ENCODE results near the gene DPEP1.
A peak's percentile ranks its signal among the peaks of the same experiment; 100 is the strongest.

DPEP1 gene

DNA sequence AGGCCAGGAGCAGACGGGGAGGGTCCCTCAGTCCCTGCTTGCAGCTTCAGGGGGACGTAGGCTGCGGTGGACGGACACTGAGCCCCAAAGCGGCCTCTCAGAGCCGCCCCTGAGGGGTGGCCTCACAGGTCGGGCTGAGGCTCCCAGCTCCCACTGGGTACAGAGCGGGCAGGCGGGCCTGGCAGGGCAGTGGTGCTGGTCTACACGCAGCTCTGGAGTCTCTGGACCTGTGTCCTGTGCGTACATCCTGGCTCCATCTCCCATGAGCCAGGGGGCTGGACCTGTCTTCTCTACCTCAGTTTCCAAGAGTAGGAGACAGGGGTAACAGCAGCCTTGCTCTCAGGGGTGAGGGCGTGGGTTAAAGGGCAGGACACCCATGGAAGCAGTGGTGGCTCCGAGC is 1.7 kb downstream of the DPEP1 start:
- Mint-ChIP-seq H3K4me1 (ENCODE audit: low read depth) (peaks cover 8% of the 10 kb centered on the region), H3K27ac (no peak overlapping the region), H3K9me3 (peaks cover 9% of the 10 kb centered on the region)

DNA sequence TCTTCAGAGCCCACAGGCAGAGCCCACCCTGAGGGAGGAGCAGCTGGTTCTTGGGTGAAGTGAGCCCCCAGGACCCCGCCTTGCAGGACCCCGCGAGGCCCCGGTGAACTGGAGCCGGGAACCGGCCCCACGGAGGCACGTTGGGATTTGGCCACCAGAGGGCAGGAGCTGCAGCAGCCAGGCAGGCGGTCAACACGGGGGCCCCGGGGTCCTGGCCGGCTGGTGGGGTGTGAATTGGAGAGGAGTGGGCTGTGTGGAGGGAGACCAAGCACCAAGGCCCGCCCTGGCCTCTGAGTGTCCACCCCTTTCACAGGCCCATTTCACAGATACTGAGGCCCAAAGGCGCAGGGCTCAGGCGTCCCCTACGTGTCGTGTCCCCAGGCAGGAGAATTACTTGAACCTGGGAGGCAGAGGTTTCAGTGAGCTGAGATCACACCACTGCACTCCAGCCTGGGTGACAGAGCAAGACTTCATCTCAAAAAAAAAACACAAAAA is 2.2 kb downstream of the DPEP1 start:
- H3K36me3 Mint-ChIP-seq (ENCODE audit: low read depth), result peaks cover 3% of the 10 kb centered on the region
- peaks cover 9% of the 10 kb centered on the region for H3K9me3 Mint-ChIP-seq
- no peak overlapping the region for H3K27ac Mint-ChIP-seq
- peaks cover 2% of the 10 kb centered on the region for H3K27me3 Mint-ChIP-seq (ENCODE audit: low read depth)
- DNase-seq (ENCODE audit: low spot score), result no peak
- peaks cover 8% of the 10 kb centered on the region for H3K4me1 Mint-ChIP-seq (ENCODE audit: low read depth)
- H3K4me3 Mint-ChIP-seq, result no peak overlapping the region

More for the DNA sequence above, 1.7 kb downstream of the DPEP1 start:
- Mint-ChIP-seq H3K36me3 (ENCODE audit: low read depth) (peaks cover 3% of the 10 kb centered on the region), H3K27me3 (ENCODE audit: low read depth) (peaks cover 2% of the 10 kb centered on the region), H3K4me3 (no peak overlapping the region)
- no peak for DNase-seq (ENCODE audit: low spot score)

GRCh38 chr16:89616623-89617022 is 3.2 kb downstream of the DPEP1 start:
- Mint-ChIP-seq H3K4me1 (ENCODE audit: low read depth) (peaks cover 8% of the 10 kb centered on the region), H3K27me3 (ENCODE audit: low read depth) (peaks cover 2% of the 10 kb centered on the region), H3K36me3 (ENCODE audit: low read depth) (peaks cover 3% of the 10 kb centered on the region), H3K4me3 (no peak overlapping the region), H3K9me3 (peaks cover 9% of the 10 kb centered on the region), H3K27ac (peak overlapping the region; percentile 84)
- DNase-seq (ENCODE audit: low spot score), result no peak

DNA sequence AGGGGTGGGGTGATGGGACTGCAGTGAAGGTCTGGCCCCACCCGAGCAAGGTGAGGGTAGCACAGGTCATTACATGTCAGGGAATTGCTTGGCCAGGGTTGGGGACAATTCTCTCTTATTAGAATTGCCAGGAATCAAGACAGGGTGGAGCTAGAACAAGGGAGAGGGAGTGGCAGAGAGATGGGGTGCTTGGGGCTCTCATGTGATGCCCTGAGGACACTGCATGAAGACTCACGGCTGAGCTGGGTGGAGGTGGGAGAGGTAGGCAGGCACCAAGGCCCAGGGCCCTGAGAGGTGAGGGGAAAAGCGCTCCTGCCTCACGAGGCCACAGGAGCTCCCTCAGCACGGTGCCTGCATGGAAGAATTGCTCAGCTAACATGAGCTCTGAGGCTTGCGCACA is 3.6 kb downstream of the DPEP1 start:
- Mint-ChIP-seq H3K4me1 (ENCODE audit: low read depth) (peaks cover 8% of the 10 kb centered on the region), H3K4me3 (no peak overlapping the region), H3K9me3 (peaks cover 9% of the 10 kb centered on the region), H3K27ac (peak overlapping the region; percentile 84), H3K27me3 (ENCODE audit: low read depth) (peaks cover 2% of the 10 kb centered on the region), H3K36me3 (ENCODE audit: low read depth) (peaks cover 3% of the 10 kb centered on the region)
- no peak for DNase-seq (ENCODE audit: low spot score)

DNA sequence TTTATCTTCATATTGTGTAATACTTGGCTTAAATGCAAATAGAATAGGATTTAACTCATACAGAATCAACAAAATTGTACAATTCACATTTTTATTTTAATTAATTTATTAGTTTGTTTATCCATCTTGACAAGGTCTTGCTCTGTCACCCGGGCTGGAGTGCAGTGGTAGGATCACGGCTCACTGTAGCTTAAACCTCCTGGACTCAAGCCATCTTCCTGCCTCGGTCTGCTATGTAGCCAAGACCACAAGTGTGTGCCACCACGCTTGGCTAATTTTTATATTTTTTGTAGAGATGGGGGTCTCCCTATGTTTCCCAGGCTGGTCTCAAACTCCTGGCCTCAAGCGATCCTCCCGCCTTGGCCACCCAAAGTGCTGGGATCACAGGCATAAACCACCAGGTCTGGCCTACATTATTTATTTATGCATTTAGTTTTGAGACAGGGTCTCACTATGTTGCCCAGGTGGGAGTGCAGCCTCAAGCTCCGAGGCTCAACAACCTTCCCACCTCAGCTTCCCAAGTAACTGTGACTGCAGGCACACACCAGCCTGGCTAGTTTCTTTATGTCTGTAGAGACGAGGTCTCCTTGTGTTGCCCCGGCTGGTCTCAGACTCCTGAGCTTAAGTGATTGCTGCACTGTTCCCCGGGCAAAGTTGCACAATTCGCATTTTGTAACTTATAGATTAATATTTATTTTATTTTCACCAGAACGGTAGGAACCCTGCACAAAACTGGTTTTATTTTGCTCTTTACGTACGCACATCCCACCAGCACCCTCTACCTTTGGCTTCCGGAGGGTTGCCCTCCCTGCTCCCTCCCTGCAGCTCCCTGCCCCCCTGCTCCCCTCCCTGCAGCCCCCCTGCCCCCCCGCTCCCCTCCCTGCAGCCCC is 4.9 kb downstream of the DPEP1 start:
- peaks cover 9% of the 10 kb centered on the region for H3K9me3 Mint-ChIP-seq
- peaks cover 3% of the 10 kb centered on the region for H3K36me3 Mint-ChIP-seq (ENCODE audit: low read depth)
- H3K4me3 Mint-ChIP-seq, result no peak overlapping the region
- no peak overlapping the region for H3K27ac Mint-ChIP-seq
- H3K27me3 Mint-ChIP-seq (ENCODE audit: low read depth), result peaks cover 6% of the 10 kb centered on the region
- DNase-seq (ENCODE audit: low spot score), result no peak
- peaks cover 8% of the 10 kb centered on the region for H3K4me1 Mint-ChIP-seq (ENCODE audit: low read depth)

DNA sequence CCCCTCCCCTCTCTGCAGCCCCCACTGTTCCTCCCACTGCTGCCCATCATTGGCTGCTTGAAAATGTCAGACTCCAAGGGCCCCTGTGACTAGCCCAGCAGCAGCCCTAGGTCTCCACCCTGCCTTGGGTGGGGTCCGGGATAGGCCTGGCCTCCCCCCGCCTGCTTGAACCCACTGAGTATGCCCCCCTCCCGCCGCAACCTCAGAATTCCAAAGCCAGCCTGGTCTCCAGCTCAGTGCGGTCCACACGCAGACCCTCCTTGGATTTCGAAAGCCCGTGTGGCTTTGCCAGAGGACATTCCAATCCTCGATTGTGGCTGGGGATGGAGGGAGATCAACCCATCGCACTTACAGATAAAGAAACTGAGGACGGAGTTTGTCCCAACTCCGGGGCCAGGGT is 6.4 kb downstream of the DPEP1 start:
- Mint-ChIP-seq H3K36me3 (ENCODE audit: low read depth) (peaks cover 3% of the 10 kb centered on the region), H3K9me3 (peaks cover 9% of the 10 kb centered on the region), H3K27ac (no peak overlapping the region), H3K4me1 (ENCODE audit: low read depth) (peaks cover 8% of the 10 kb centered on the region), H3K4me3 (no peak overlapping the region), H3K27me3 (ENCODE audit: low read depth) (peaks cover 16% of the 10 kb centered on the region)
- DNase-seq (ENCODE audit: low spot score), result no peak

- DNase-seq (ENCODE audit: low spot score), result no peak
- H3K27me3 Mint-ChIP-seq (ENCODE audit: low read depth), result peaks cover 19% of the 10 kb centered on the region
- peaks cover 9% of the 10 kb centered on the region for H3K9me3 Mint-ChIP-seq
- no peak overlapping the region for H3K27ac Mint-ChIP-seq
- peaks cover 8% of the 10 kb centered on the region for H3K4me1 Mint-ChIP-seq (ENCODE audit: low read depth)
- H3K36me3 Mint-ChIP-seq (ENCODE audit: low read depth), result peaks cover 3% of the 10 kb centered on the region
- no peak overlapping the region for H3K4me3 Mint-ChIP-seq
Observed at GRCh38 chr16:89620406-89620841, 7.0 kb downstream of the DPEP1 start.

DNA sequence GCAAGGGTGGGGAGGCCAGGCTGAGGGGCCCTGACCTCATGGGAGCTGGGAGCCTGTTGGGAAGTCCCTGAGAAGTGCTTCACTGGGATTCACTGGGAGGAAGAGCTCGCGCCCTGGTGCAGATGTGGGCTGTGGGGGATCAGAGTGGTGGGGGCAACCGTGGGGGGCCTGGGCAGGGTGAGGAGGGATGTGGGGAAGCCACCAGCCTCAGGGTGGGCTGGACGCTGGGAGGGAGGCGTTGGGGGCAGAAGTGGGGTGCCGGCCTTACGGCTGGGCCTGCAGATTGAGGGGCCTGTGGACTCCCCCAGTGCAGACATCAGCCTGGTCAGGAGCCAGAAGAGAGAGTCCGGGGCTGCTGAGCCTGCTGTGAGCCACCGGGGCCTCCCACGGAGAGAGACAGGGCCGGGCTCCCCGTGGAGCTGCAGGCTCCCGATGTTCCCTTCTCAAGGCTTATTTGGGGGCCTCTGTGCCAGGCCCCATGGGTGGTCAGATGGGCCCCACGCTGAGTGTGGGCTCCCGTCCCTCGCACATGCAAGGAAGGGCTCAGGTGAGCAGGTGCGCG is 7.8 kb downstream of the DPEP1 start:
- no peak for DNase-seq (ENCODE audit: low spot score)
- no peak overlapping the region for H3K4me3 Mint-ChIP-seq
- H3K27ac Mint-ChIP-seq, result no peak overlapping the region
- H3K36me3 Mint-ChIP-seq (ENCODE audit: low read depth), result peaks cover 3% of the 10 kb centered on the region
- peaks cover 9% of the 10 kb centered on the region for H3K9me3 Mint-ChIP-seq
- H3K4me1 Mint-ChIP-seq (ENCODE audit: low read depth), result peaks cover 8% of the 10 kb centered on the region
- peaks cover 19% of the 10 kb centered on the region for H3K27me3 Mint-ChIP-seq (ENCODE audit: low read depth)

DNA sequence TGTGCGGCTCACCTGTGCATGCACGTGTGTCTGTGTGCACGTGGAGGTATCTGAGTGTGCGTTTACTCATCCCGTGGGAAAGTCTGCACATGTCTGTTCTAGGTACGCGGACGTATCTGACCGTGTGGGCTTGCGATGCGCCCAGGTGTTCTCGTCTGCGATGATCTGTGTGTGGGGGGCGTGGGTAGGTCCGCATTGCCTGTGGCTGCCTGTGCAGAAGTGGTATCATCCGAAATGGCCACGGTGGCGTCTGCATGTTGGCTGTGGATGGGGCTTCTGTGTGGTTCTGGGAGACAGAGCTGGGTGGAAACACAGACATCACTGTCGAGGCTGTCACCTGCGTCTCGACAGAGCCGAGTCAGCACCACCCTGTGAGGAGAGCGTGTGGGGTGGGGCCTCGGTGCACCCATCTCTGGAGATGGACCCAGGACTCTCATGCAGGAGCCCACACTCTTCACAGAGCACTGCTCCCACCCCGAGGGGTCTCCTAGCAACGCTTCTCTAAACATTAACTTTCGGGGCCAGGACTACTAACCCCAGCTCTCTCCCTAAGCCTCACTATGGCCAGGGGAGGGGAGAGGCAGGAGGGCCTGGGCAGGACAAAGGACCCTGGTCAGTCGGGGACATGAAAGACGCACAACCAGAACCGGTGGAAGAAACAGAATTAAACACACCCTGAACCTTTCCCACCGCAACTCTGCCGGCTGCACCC is 8.4 kb downstream of the DPEP1 start:
- Mint-ChIP-seq H3K9me3 (peaks cover 4% of the 10 kb centered on the region), H3K36me3 (ENCODE audit: low read depth) (no peaks in the 10 kb centered on the region), H3K4me3 (no peak overlapping the region), H3K27ac (no peak overlapping the region), H3K4me1 (ENCODE audit: low read depth) (peaks cover 4% of the 10 kb centered on the region), H3K27me3 (ENCODE audit: low read depth) (peaks cover 17% of the 10 kb centered on the region)
- no peak for DNase-seq (ENCODE audit: low spot score)

GRCh38 chr16:89623511-89624261 is 10.2 kb downstream of the DPEP1 start:
- H3K27ac Mint-ChIP-seq, result no peak overlapping the region
- H3K36me3 Mint-ChIP-seq (ENCODE audit: low read depth), result no peaks in the 10 kb centered on the region
- peaks cover 17% of the 10 kb centered on the region for H3K27me3 Mint-ChIP-seq (ENCODE audit: low read depth)
- no peak for DNase-seq (ENCODE audit: low spot score)
- no peak overlapping the region for H3K4me3 Mint-ChIP-seq
- H3K9me3 Mint-ChIP-seq, result no peaks in the 10 kb centered on the region
- no peaks in the 10 kb centered on the region for H3K4me1 Mint-ChIP-seq (ENCODE audit: low read depth)

- Mint-ChIP-seq H3K27me3 (ENCODE audit: low read depth) (peaks cover 17% of the 10 kb centered on the region), H3K4me1 (ENCODE audit: low read depth) (no peaks in the 10 kb centered on the region), H3K36me3 (ENCODE audit: low read depth) (no peaks in the 10 kb centered on the region), H3K9me3 (no peaks in the 10 kb centered on the region), H3K27ac (no peak overlapping the region), H3K4me3 (no peak overlapping the region)
- DNase-seq (ENCODE audit: low spot score), result no peak
Observed at GRCh38 chr16:89624777-89625761, 11.6 kb downstream of the DPEP1 start.

DNA sequence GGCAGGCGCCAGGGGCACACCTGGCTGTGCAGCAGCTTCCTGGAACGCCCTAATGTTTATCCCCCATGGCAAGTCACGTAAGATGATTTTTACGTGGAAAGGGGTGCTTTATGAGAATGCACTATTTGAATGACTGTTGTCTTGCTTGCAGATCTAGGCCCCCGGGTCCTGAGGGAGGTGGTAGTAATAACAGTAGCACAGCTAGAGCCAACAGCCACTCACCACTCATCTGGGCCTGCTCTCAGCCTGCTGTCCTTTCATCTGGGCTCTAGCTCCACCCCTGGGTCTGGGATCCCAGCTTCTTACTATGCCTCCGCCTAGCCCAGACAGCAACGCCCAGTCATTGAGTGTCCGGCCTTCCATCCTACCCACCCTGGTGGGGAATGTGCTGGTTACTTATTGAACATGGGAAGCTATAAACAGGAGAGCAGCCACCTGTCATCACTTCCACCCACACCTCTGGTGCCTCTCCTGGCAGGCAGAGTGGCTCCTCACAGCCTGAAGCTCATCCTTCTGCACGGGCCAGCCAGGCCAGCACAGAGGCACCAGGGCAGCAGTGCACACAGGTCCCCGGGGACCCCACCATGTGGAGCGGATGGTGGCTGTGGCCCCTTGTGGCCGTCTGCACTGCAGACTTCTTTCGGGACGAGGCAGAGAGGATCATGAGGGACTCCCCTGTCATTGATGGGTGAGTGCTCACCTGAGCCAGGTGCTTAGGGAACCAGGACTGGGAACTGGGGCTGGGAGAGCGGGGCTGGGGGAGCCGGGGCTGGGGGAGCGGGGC is 16.6 kb downstream of the DPEP1 start:
- Mint-ChIP-seq H3K27me3 (ENCODE audit: low read depth) (peaks cover 2% of the 10 kb centered on the region), H3K36me3 (ENCODE audit: low read depth) (no peaks in the 10 kb centered on the region), H3K4me1 (ENCODE audit: low read depth) (no peaks in the 10 kb centered on the region), H3K9me3 (no peaks in the 10 kb centered on the region), H3K4me3 (no peak overlapping the region), H3K27ac (no peak overlapping the region)
- DNase-seq (ENCODE audit: low spot score), result no peak

All from T-helper 2 cell treated with Interferon-gamma antibody and Interleukin-4, amounts not matched to agents 5 μg/mL and 100 μg/mL, for 36 hours (primary cell).